HCT116 (cell line): Measurements from ENCODE around the gene PDZRN4. TPM values are rescaled to one million over a fixed set of nuclear protein-coding genes. Genes with fewer than 3 reads are reported as not detected.
"Not testable (repeated sequence)": the region's sequence is repeated elsewhere in the genome, so short reads cannot be mapped to it uniquely, and the experiment has no call there.

ENCODE experiments used
- ATAC-seq: fragments of 200-7000 bp; cut with Tn5 transposase; 2 replicates; pipeline ENCODE4 v1.9.1; 2020; ENCODE audit warnings: mild to moderate bottlenecking, moderate library complexity
- BruUV-seq: library from RNA; stranded (reverse); fragments of 400-500 nt; replicated peaks from 2 replicates; lab custom pipeline; 2021; lab: Mats Ljungman, UMichigan
- CTCF ChIA-PET: fragments of 300-600 bp; sonication (Branson Sonifier 250); formaldehyde crosslinking; loops from one replicate; lab custom pipeline; 2021; ENCODE audit warnings: antibody characterized with exemption; lab: Charles Lee
- POLR2A ChIA-PET: fragments of 300-600, 350-600 bp; sonication (Branson Sonifier 250); formaldehyde crosslinking; loops from one replicate; lab custom pipeline; 2021; ENCODE audit warnings: antibody characterized with exemption; lab: Charles Lee
- RAD21 ChIA-PET, 2 experiments: fragments of 300-600 bp; sonication (Branson Sonifier 250); formaldehyde crosslinking; loops; one replicate each; lab custom pipeline; 2023; ENCODE audit warnings: low total read pairs in 2 of 2; ENCODE audit not compliant: uncharacterized antibody in 2 of 2, unreplicated experiment in 2 of 2, low non-redundant PET in 1 of 2; lab: Charles Lee
- DNase-seq: peaks from one replicate; pipeline ENCODE4 v3.0.0-alpha.2; 2010; ENCODE audit warnings: low read depth, low spot score
- H2AFZ ChIP-seq: fragments of 200-600 bp; shearing (Covaris generic), sonication (generic); 2 replicates; pipeline ENCODE4 v1.6.1; 2017; ENCODE audit warnings: low read depth, mixed run types, mixed read lengths, antibody characterized with exemption, low read length; ENCODE audit not compliant: poor library complexity, severe bottlenecking
- H3K27ac ChIP-seq: 2 replicates; pipeline ENCODE4 v1.5.1; 2012; ENCODE audit warnings: low read depth, low read length
- H3K27me3 ChIP-seq: fragments of 200-600 bp; sonication (generic); 2 replicates; pipeline ENCODE4 v1.6.1; 2016; ENCODE audit warnings: mixed run types, low read length, mixed read lengths; ENCODE audit not compliant: insufficient read depth
- H3K36me3 ChIP-seq, 2 experiments: fragments of 200-500 bp in 1 of 2; fragments of 200-600 bp in 1 of 2; sonication (Bioruptor generic) in 1 of 2; sonication (generic) in 1 of 2; 2 replicates each; pipeline versions ENCODE4 v1.5.1 to v1.6.1; 2014 to 2016; ENCODE audit warnings: low read length in 2 of 2, inconsistent platforms in 1 of 2, mixed read lengths in 1 of 2, mixed run types in 1 of 2; ENCODE audit not compliant: insufficient read depth in 2 of 2, control insufficient read depth in 1 of 2
- H3K4me1 ChIP-seq, 2 experiments: fragments of 200-600 bp in 1 of 2; sonication (generic) in 1 of 2; 2 replicates each; pipeline versions ENCODE4 v1.5.1 to v1.6.1; 2012 to 2017; ENCODE audit warnings: low read length in 2 of 2, inconsistent platforms in 1 of 2, mild to moderate bottlenecking in 1 of 2, mixed read lengths in 1 of 2, mixed run types in 1 of 2, moderate library complexity in 1 of 2; ENCODE audit not compliant: insufficient read depth in 2 of 2, control insufficient read depth in 1 of 2
- H3K4me2 ChIP-seq: fragments of 200-600 bp; sonication (generic); 2 replicates; pipeline ENCODE4 v1.6.1; 2017; ENCODE audit warnings: mixed run types, low read length, mixed read lengths
- H3K4me3 ChIP-seq, 2 experiments: fragments of 200-600 bp in 1 of 2; sonication (generic) in 1 of 2; replicated peaks in 1 of 2; 2 replicates each; pipeline ENCODE4 v1.5.1; 2011 to 2016; ENCODE audit warnings: low read length in 2 of 2, control low read depth in 1 of 2, low read depth in 1 of 2, mild to moderate bottlenecking in 1 of 2, mixed read lengths in 1 of 2, mixed run types in 1 of 2
- H3K79me2 ChIP-seq: fragments of 200-600 bp; sonication (generic); 2 replicates; pipeline ENCODE4 v1.6.1; 2017; ENCODE audit warnings: mild to moderate bottlenecking, mixed run types, low read length, moderate library complexity, mixed read lengths; ENCODE audit not compliant: insufficient read depth
- H3K9ac ChIP-seq: fragments of 200-600 bp; sonication (generic); 2 replicates; pipeline ENCODE4 v1.6.1; 2016; ENCODE audit warnings: low read length, mixed read lengths
- H3K9me2 ChIP-seq: fragments of 200-600 bp; sonication (generic), shearing (Covaris generic); 2 replicates; pipeline ENCODE4 v1.6.1; 2017; ENCODE audit warnings: mixed run types, mild to moderate bottlenecking, moderate library complexity; ENCODE audit not compliant: insufficient read depth
- H3K9me3 ChIP-seq, 2 experiments: fragments of 200-500 bp in 1 of 2; fragments of 200-600 bp in 1 of 2; sonication (Bioruptor generic) in 1 of 2; sonication (generic) in 1 of 2; 2 replicates each; pipeline ENCODE4 v1.6.1; 2014 to 2017; ENCODE audit warnings: low read length in 2 of 2, mixed read lengths in 2 of 2, inconsistent platforms in 1 of 2, low read depth in 1 of 2, mild to moderate bottlenecking in 1 of 2, mixed run types in 1 of 2, moderate library complexity in 1 of 2; ENCODE audit not compliant: control insufficient read depth in 1 of 2, insufficient read depth in 1 of 2
- H4K20me1 ChIP-seq: fragments of 200-600 bp; sonication (generic), shearing (Covaris generic); 2 replicates; pipeline ENCODE4 v1.6.1; 2017; ENCODE audit warnings: mixed run types, mild to moderate bottlenecking, moderate library complexity; ENCODE audit not compliant: insufficient read depth
- CEBPB ChIP-seq: IDR thresholded peaks from 2 replicates; pipeline ENCODE4 v1.6.1; 2012; ENCODE audit warnings: low read depth
- EGR1 ChIP-seq: IDR thresholded peaks from 2 replicates; pipeline ENCODE4 v1.6.1; 2012; ENCODE audit warnings: low read depth
- ZFX ChIP-seq: fragments of 450-650 bp; IDR thresholded peaks from 2 replicates; pipeline ENCODE4 v1.6.1; 2017
- ZNF274 ChIP-seq: fragments of 200-500 bp; sonication (Bioruptor generic); IDR thresholded peaks from 2 replicates; pipeline ENCODE4 v1.6.1; 2014; ENCODE audit warnings: mild to moderate bottlenecking, low read depth, low read length, inconsistent platforms
- intact Hi-C: fragments of 100-400 bp; cut with micrococcal nuclease; formaldehyde crosslinking; loops from 2 replicates; pipeline ENCODE4 v1.10.0; 2022
- total RNA-seq: library from RNA; stranded (reverse); gene quantifications from one replicate; pipeline ENCODE4 v1.2.1, GENCODE V29; 2021; ENCODE audit not compliant: unreplicated experiment
- TF ChIP-seq, protein P1 (sequence below): IDR thresholded peaks from 2 replicates; pipeline ENCODE4 v1.6.1; 2012; ENCODE audit warnings: low read depth

The PDZRN4 gene
- total RNA-seq, 1 experiment from 2014 or later: not detected

DNA sequence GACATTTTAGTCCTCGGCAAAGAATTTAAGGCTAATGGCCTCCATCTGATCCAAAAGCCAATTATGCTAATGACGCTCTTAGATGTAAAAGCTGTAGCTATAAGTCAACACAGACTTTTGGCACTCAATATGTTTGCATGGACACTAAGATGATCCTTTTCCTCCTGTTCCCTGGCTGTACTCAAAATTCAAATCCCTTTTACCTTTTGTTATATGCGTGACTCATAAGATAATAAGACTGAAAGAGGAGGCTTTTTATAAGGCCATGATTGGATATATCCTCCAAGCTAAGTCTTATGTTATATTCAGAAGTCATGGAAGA is 89.8 kb downstream of the PDZRN4 start:
- H3K4me3 ChIP-seq: no peak overlapping the region
- no peaks in the 10 kb centered on the region for H3K4me1 ChIP-seq
- no peaks in the 10 kb centered on the region for H3K9me2 ChIP-seq
- no peak overlapping the region for H3K4me2 ChIP-seq
- ATAC-seq (no peak), DNase-seq (no peak)
- H3K9me3 ChIP-seq: no peaks in the 10 kb centered on the region
- TF ChIP-seq ZNF274 (no peak), CEBPB (no peak), ZFX (no peak), EGR1 (no peak)
- TF ChIP-seq, protein P1, sequence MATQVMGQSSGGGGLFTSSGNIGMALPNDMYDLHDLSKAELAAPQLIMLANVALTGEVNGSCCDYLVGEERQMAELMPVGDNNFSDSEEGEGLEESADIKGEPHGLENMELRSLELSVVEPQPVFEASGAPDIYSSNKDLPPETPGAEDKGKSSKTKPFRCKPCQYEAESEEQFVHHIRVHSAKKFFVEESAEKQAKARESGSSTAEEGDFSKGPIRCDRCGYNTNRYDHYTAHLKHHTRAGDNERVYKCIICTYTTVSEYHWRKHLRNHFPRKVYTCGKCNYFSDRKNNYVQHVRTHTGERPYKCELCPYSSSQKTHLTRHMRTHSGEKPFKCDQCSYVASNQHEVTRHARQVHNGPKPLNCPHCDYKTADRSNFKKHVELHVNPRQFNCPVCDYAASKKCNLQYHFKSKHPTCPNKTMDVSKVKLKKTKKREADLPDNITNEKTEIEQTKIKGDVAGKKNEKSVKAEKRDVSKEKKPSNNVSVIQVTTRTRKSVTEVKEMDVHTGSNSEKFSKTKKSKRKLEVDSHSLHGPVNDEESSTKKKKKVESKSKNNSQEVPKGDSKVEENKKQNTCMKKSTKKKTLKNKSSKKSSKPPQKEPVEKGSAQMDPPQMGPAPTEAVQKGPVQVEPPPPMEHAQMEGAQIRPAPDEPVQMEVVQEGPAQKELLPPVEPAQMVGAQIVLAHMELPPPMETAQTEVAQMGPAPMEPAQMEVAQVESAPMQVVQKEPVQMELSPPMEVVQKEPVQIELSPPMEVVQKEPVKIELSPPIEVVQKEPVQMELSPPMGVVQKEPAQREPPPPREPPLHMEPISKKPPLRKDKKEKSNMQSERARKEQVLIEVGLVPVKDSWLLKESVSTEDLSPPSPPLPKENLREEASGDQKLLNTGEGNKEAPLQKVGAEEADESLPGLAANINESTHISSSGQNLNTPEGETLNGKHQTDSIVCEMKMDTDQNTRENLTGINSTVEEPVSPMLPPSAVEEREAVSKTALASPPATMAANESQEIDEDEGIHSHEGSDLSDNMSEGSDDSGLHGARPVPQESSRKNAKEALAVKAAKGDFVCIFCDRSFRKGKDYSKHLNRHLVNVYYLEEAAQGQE: no peak
- H3K36me3 ChIP-seq: no peaks in the 10 kb centered on the region
- no TSS peak for BruUV-seq
- ChIA-PET POLR2A (no interaction called here), CTCF (interaction anchor here (0.9 to 2.6 kb wide), 5 partner anchors 14 to 1094 kb away, joined by 3 to 23 read pairs (median 6); no protein-coding TSS in a partner anchor), RAD21 (interaction anchor here in 1 of 2 experiments (0.8 kb wide), 1 partner anchor 746 kb away, joined by 3 read pairs; no protein-coding TSS in a partner anchor)
- H3K79me2 ChIP-seq: no peaks in the 10 kb centered on the region
- H4K20me1 ChIP-seq: no peaks in the 10 kb centered on the region
- H3K27me3 ChIP-seq: no peaks in the 10 kb centered on the region
- intact Hi-C loops: loop anchor here (1.0 to 10.0 kb wide), 7 partner anchors 385 to 1297 kb away; no protein-coding TSS in a partner anchor
- H3K9ac ChIP-seq: no peak overlapping the region
- no peak overlapping the region for H3K27ac ChIP-seq
- no peak overlapping the region for H2AFZ ChIP-seq

DNA sequence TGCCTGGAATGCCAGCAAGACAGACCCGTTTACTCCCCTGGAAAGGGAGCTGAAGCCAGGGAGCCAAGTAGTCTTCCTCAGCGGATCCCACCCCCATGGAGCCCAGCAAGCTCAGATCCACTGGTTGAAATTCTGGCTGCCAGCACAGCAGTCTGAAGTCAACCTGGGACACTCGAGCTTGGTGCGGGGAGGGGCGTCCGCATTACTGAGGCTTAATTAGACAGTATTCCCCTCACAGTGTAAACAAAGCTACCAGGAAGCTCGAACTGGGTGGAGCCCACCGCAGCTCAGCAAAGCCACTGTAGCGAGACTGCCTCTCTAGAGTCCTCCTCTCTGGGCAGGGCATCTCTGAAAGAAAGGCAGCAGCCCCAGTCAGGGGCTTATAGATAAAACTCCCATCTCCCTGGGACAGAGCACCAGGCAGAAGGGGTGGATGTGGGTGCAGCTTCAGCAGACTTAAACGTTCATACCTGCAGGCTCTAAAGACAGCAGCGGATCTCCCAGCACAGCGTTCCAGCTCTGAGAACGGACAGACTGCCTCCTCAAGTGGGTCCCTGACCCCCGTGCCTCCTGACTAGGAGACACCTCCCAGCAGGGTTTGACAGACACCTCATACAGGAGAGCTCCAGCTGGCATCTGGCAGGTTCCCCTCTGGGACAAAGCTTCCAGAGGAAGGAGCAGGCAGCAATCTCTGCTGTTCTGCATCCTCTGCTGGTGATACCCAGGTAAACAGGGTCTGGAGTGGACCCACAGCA is 92.4 kb downstream of the PDZRN4 start:
- H2AFZ ChIP-seq, RAD21 ChIA-PET, BruUV-seq, POLR2A ChIA-PET, H3K9ac ChIP-seq, DNase-seq, H3K4me1 ChIP-seq, H3K36me3 ChIP-seq, H3K27ac ChIP-seq, H3K4me3 ChIP-seq, intact Hi-C loops, CTCF ChIA-PET, H3K4me2 ChIP-seq, H3K79me2 ChIP-seq, H3K9me3 ChIP-seq, ATAC-seq, H3K27me3 ChIP-seq, H3K9me2 ChIP-seq, H4K20me1 ChIP-seq: not testable (repeated sequence)

DNA sequence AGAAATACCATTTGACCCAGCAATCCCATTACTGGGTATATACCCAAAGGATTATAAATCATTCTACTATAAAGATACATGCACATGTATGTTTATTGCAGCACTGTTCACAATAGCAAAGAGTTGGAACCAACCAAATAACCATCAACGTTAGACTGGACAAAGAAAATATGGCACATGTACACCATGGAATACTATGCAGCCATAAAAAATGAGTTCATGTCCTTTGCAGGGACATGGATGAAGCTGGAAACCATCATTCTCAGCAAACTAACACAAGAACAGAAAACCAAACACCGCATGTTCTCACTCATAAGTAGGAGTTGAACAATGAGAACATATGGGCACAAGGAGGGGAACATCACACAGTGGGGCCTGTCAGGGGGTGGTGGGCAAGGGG is 97.3 kb downstream of the PDZRN4 start:
- BruUV-seq, H3K4me3 ChIP-seq, H3K9ac ChIP-seq, POLR2A ChIA-PET, RAD21 ChIA-PET, ATAC-seq, H3K9me3 ChIP-seq, H3K4me2 ChIP-seq, H3K79me2 ChIP-seq, H3K4me1 ChIP-seq, H3K27ac ChIP-seq, CTCF ChIA-PET, H3K36me3 ChIP-seq, DNase-seq, H4K20me1 ChIP-seq, intact Hi-C loops, H2AFZ ChIP-seq, H3K27me3 ChIP-seq, H3K9me2 ChIP-seq: not testable (repeated sequence)
